ENCODE results near the gene ADAMTSL1. TPM values are rescaled to one million over a fixed set of nuclear protein-coding genes. Genes with fewer than 3 reads are reported as not detected.

ADAMTSL1 gene
- total and polyA plus RNA-seq, 4 donors: 0.31 to 3.4 (median 1.9) TPM

DNA sequence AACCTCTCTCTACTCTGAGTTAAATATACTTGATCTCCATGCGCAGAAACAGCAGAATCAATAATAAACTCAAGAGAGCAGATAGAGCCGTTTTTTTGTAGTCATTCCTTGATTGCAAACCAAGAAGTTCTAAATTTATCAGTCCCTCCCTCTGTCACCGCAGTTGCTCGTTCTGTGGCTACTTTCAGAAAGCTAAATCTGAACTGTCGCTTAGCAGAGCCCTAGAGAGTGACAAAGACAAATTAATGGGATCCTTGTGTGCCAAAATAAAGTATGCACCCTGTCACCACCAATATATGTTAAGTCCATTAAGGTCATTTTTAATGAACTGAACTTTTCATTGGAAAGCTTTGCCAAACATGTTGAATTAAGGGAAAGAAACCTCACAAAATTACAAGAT lies 218.3 kb downstream of the ADAMTSL1 start:
- Histone ChIP-seq H3K36me3 (ENCODE audit: control insufficient read depth in 4 of 4, insufficient read depth in 3 of 4, low read depth in 1 of 4, low read length in 3 of 4) (peaks cover 0 to 1% (median 0%) of the 10 kb centered on the region in 4 donors), H3K9ac (ENCODE audit: low read depth in 1 of 2, low read length in 2 of 2) (no peak overlapping the region), H3K27ac (ENCODE audit: low read depth in 1 of 2, low read length in 2 of 2) (no peak overlapping the region), H3K4me3 (ENCODE audit: low read depth in 1 of 3, low read length in 3 of 3) (no peak overlapping the region), H3K4me1 (ENCODE audit: control insufficient read depth in 4 of 4, insufficient read depth in 4 of 4, low read length in 3 of 4) (no peaks in the 10 kb centered on the region), H3K27me3 (ENCODE audit: control insufficient read depth in 4 of 4, insufficient read depth in 4 of 4, low read length in 3 of 4) (no peaks in the 10 kb centered on the region), H3K9me3 (ENCODE audit: control insufficient read depth in 4 of 4, low read length in 3 of 4) (no peaks in the 10 kb centered on the region)
- DNase-seq (ENCODE audit: low spot score): no peak
- WGBS: 78% methylated on average over 5 of the region's 5 CpGs
- TF ChIP-seq, protein P1, sequence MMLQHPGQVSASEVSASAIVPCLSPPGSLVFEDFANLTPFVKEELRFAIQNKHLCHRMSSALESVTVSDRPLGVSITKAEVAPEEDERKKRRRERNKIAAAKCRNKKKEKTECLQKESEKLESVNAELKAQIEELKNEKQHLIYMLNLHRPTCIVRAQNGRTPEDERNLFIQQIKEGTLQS (IDR thresholded peaks at IDR 0.05): no peak
- TF ChIP-seq, protein P2, sequence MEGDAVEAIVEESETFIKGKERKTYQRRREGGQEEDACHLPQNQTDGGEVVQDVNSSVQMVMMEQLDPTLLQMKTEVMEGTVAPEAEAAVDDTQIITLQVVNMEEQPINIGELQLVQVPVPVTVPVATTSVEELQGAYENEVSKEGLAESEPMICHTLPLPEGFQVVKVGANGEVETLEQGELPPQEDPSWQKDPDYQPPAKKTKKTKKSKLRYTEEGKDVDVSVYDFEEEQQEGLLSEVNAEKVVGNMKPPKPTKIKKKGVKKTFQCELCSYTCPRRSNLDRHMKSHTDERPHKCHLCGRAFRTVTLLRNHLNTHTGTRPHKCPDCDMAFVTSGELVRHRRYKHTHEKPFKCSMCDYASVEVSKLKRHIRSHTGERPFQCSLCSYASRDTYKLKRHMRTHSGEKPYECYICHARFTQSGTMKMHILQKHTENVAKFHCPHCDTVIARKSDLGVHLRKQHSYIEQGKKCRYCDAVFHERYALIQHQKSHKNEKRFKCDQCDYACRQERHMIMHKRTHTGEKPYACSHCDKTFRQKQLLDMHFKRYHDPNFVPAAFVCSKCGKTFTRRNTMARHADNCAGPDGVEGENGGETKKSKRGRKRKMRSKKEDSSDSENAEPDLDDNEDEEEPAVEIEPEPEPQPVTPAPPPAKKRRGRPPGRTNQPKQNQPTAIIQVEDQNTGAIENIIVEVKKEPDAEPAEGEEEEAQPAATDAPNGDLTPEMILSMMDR (IDR thresholded peaks at IDR 0.05; ENCODE audit: low read depth, low read length, missing input control): no peak
- TF ChIP-seq, protein P3, sequence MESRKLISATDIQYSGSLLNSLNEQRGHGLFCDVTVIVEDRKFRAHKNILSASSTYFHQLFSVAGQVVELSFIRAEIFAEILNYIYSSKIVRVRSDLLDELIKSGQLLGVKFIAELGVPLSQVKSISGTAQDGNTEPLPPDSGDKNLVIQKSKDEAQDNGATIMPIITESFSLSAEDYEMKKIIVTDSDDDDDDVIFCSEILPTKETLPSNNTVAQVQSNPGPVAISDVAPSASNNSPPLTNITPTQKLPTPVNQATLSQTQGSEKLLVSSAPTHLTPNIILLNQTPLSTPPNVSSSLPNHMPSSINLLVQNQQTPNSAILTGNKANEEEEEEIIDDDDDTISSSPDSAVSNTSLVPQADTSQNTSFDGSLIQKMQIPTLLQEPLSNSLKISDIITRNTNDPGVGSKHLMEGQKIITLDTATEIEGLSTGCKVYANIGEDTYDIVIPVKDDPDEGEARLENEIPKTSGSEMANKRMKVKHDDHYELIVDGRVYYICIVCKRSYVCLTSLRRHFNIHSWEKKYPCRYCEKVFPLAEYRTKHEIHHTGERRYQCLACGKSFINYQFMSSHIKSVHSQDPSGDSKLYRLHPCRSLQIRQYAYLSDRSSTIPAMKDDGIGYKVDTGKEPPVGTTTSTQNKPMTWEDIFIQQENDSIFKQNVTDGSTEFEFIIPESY (IDR thresholded peaks at IDR 0.05): no peak
- TF ChIP-seq NR2F2 (IDR thresholded peaks at IDR 0.05): no peak
- TF ChIP-seq RAD21 (IDR thresholded peaks at IDR 0.05): no peak
- no peak for TF ChIP-seq GABPA (IDR thresholded peaks at IDR 0.05 in 1 of 2, conservative IDR thresholded peaks at IDR 0.05 in 1 of 2)
- no peak for TF ChIP-seq FOXA2 (IDR thresholded peaks at IDR 0.05)
- no peak for TF ChIP-seq HNF4G (IDR thresholded peaks at IDR 0.05)
- TF ChIP-seq JUND (IDR thresholded peaks at IDR 0.05): no peak
- no peak for TF ChIP-seq SP1 (IDR thresholded peaks at IDR 0.05)
- TF ChIP-seq, protein P4, sequence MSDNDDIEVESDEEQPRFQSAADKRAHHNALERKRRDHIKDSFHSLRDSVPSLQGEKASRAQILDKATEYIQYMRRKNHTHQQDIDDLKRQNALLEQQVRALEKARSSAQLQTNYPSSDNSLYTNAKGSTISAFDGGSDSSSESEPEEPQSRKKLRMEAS (IDR thresholded peaks at IDR 0.05): no peak
- TF ChIP-seq HNF4A (conservative IDR thresholded peaks at IDR 0.05): no peak

DNA sequence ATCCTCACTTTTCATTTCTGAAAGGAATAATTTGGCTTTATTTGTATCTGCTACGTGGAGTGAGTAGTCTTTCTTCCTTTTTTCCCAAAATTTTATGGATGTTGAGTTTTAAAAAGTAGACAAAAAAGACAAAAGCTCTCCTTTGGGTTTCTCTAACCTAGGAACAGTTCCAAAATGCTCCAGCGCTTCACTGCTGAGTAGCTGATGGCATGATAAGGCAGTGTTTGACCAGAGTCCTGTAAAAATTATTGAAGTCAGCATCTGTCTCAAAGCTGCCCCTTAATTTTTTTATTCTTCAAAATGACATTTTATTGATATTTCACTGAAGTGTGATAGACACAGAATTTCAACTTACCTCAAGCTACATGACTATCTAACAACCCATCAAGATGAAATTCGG lies 219.0 kb downstream of the ADAMTSL1 start:
- 89% methylated on average over 3 of the region's 3 CpGs for WGBS
- H3K36me3 ChIP-seq (ENCODE audit: control insufficient read depth in 4 of 4, insufficient read depth in 3 of 4, low read depth in 1 of 4, low read length in 3 of 4): peaks cover 0 to 1% (median 0%) of the 10 kb centered on the region in 4 donors
- no peaks in the 10 kb centered on the region for H3K27me3 ChIP-seq (ENCODE audit: control insufficient read depth in 4 of 4, insufficient read depth in 4 of 4, low read length in 3 of 4)
- no peak overlapping the region for H3K9ac ChIP-seq (ENCODE audit: low read depth in 1 of 2, low read length in 2 of 2)
- DNase-seq (ENCODE audit: low spot score): no peak
- H3K4me3 ChIP-seq (ENCODE audit: low read depth in 1 of 3, low read length in 3 of 3): no peak overlapping the region
- H3K9me3 ChIP-seq (ENCODE audit: control insufficient read depth in 4 of 4, low read length in 3 of 4): no peaks in the 10 kb centered on the region
- TF ChIP-seq, protein P3 (IDR thresholded peaks at IDR 0.05): no peak
- TF ChIP-seq, protein P4 (IDR thresholded peaks at IDR 0.05): no peak
- TF ChIP-seq, protein P2 (IDR thresholded peaks at IDR 0.05; ENCODE audit: low read depth, low read length, missing input control): no peak
- TF ChIP-seq, protein P1 (IDR thresholded peaks at IDR 0.05): no peak
- TF ChIP-seq RAD21 (IDR thresholded peaks at IDR 0.05) (no peak), FOXA2 (IDR thresholded peaks at IDR 0.05) (no peak), NR2F2 (IDR thresholded peaks at IDR 0.05) (no peak)
- H3K4me1 ChIP-seq (ENCODE audit: control insufficient read depth in 4 of 4, insufficient read depth in 4 of 4, low read length in 3 of 4): no peaks in the 10 kb centered on the region
- no peak overlapping the region for H3K27ac ChIP-seq (ENCODE audit: low read depth in 1 of 2, low read length in 2 of 2)
